Neural progenitor cell (in vitro differentiated cells): ENCODE measurements around the gene CTDP1.

ENCODE experiments used
- EZH2phosphoT487 ChIP-seq: fragments of 200-600 bp; sonication (generic); IDR thresholded peaks from 2 replicates; pipeline ENCODE4 v1.6.1; 2017; ENCODE audit warnings: antibody characterized with exemption
- TF ChIP-seq, protein P1 (sequence below): fragments of 200-600 bp; sonication (generic); IDR thresholded peaks from 2 replicates; pipeline ENCODE4 v1.5.1; 2017; ENCODE audit warnings: antibody characterized with exemption, mild to moderate bottlenecking

DNA sequence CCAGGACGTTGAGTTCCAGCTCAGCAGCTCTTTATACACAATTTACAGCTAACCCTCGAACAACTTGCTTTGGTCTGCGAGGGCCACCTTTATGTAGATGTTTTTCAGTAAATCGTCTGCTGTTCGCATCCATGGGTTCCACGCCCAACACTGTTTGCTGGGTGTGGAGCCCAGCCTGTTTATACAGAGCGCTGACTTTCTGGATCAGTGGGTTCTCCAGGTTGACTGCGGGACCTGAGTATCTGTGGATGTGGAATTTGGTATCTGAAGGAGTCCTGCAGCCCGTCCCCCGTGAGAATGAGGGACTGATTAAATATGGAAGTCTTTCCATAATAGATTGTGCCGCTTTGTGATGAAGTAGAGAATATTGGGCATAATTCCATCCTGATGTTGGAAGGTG, 2.9 kb downstream of the CTDP1 start:
- TF ChIP-seq, protein P1, sequence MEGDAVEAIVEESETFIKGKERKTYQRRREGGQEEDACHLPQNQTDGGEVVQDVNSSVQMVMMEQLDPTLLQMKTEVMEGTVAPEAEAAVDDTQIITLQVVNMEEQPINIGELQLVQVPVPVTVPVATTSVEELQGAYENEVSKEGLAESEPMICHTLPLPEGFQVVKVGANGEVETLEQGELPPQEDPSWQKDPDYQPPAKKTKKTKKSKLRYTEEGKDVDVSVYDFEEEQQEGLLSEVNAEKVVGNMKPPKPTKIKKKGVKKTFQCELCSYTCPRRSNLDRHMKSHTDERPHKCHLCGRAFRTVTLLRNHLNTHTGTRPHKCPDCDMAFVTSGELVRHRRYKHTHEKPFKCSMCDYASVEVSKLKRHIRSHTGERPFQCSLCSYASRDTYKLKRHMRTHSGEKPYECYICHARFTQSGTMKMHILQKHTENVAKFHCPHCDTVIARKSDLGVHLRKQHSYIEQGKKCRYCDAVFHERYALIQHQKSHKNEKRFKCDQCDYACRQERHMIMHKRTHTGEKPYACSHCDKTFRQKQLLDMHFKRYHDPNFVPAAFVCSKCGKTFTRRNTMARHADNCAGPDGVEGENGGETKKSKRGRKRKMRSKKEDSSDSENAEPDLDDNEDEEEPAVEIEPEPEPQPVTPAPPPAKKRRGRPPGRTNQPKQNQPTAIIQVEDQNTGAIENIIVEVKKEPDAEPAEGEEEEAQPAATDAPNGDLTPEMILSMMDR, result no peak
- no peak for TF ChIP-seq EZH2phosphoT487
